Right kidney (tissue), 1 donor: Measurements from ENCODE around the gene PPP1R36.
A peak's percentile ranks its signal among the peaks of the same experiment; 100 is the strongest.
"Not testable (repeated sequence)": the region's sequence is repeated elsewhere in the genome, so short reads cannot be mapped to it uniquely, and the experiment has no call there.

ENCODE experiments used
- DNase-seq: peaks from one replicate; pipeline ENCODE4 v3.0.0-alpha.2; 2016

PPP1R36 gene

GRCh38 chr14:64518229-64518628 is 31.5 kb upstream of the PPP1R36 start:
- DNase-seq, result no peak

- DNase-seq, result no peak
Measured at GRCh38 chr14:64520699-64521098, 29.1 kb upstream of the PPP1R36 start.

- DNase-seq, result no peak
Measured at GRCh38 chr14:64522591-64523355, 27.0 kb upstream of the PPP1R36 start.

GRCh38 chr14:64525354-64525753 is 24.4 kb upstream of the PPP1R36 start:
- DNase-seq, result no peak

GRCh38 chr14:64531567-64531966 is 18.2 kb upstream of the PPP1R36 start:
- DNase-seq, result no peak

- no peak for DNase-seq
Measured at GRCh38 chr14:64536488-64537245, 13.1 kb upstream of the PPP1R36 start.

GRCh38 chr14:64540208-64541202 is 9.3 kb upstream of the PPP1R36 start, which contains the start of gene HSPA2:
HSPA2 (plus strand) TSS chr14:64540741; CDS start chr14:64540850, 109 bp downstream.
- DNase-seq, result peak; percentile 96

- peak; percentile 79 for DNase-seq
Measured at GRCh38 chr14:64541261-64541971, 8.3 kb upstream of the PPP1R36 start.

- DNase-seq, result peak; percentile 71
Measured at GRCh38 chr14:64541972-64542835, 7.6 kb upstream of the PPP1R36 start.

- DNase-seq, result no peak
Measured at GRCh38 chr14:64542836-64543201, 6.9 kb upstream of the PPP1R36 start.

- no peak for DNase-seq
Measured at GRCh38 chr14:64544607-64545312, 5.0 kb upstream of the PPP1R36 start.

GRCh38 chr14:64549016-64549415 is 745 bp upstream of the PPP1R36 start:
- DNase-seq, result no peak

- DNase-seq, result no peak
Measured at GRCh38 chr14:64550621-64551333, 1.0 kb downstream of the PPP1R36 start.

GRCh38 chr14:64554556-64554955 is 4.8 kb downstream of the PPP1R36 start:
- DNase-seq, result no peak

- DNase-seq, result no peak
Measured at GRCh38 chr14:64556526-64556925, 6.8 kb downstream of the PPP1R36 start.

GRCh38 chr14:64558216-64558615 is 8.5 kb downstream of the PPP1R36 start:
- not testable (repeated sequence) for DNase-seq

GRCh38 chr14:64561631-64562030 is 11.9 kb downstream of the PPP1R36 start:
- DNase-seq, result no peak

- no peak for DNase-seq
Measured at GRCh38 chr14:64562436-64562835, 12.7 kb downstream of the PPP1R36 start.

- DNase-seq, result no peak
Measured at GRCh38 chr14:64563696-64564095, 13.9 kb downstream of the PPP1R36 start.
